Measurements from ENCODE around the gene MMD.

GRCh38 chr17:55407641-55408566 lies 13.7 kb downstream of the MMD start:
- TF ChIP-seq EP300 (IDR thresholded peaks at IDR 0.05; ENCODE audit: borderline replicate concordance) = no peak
- TF ChIP-seq RAD21 (IDR thresholded peaks at IDR 0.05; ENCODE audit: low read depth) = no peak
- no peak for TF ChIP-seq CEBPB (IDR thresholded peaks at IDR 0.05)
- no peak for TF ChIP-seq REST (IDR thresholded peaks at IDR 0.05; ENCODE audit: low read depth)
- no peak for TF ChIP-seq ZBTB7A (IDR thresholded peaks at IDR 0.05; ENCODE audit: low read depth)
- no peak for TF ChIP-seq USF1 (IDR thresholded peaks at IDR 0.05)
- no peak for TF ChIP-seq CREB1 (IDR thresholded peaks at IDR 0.05; ENCODE audit: low read depth)
- no peak for TF ChIP-seq MAX (IDR thresholded peaks at IDR 0.05)
- TF ChIP-seq YY1 (IDR thresholded peaks at IDR 0.05; ENCODE audit: low read depth) = no peak
- TF ChIP-seq EGR1 (IDR thresholded peaks at IDR 0.05) = no peak
- no peak for TF ChIP-seq NFIC (IDR thresholded peaks at IDR 0.05)
- no peak for TF ChIP-seq TEAD4 (IDR thresholded peaks at IDR 0.05)
- no peak for TF ChIP-seq TCF12 (IDR thresholded peaks at IDR 0.05; ENCODE audit: low read depth)
